OCI-LY3 (cell line): ENCODE data around the gene PFDN1.

Source experiments
- H2AFZ ChIP-seq: fragments of 200-600, 300-600 bp; shearing (Covaris generic); 2 replicates; pipeline ENCODE4 v1.6.0; 2014; ENCODE audit warnings: antibody characterized with exemption, low read depth, low read length
- H3K27ac ChIP-seq: fragments of 200-600, 300-600 bp; sonication (generic); 2 replicates; pipeline ENCODE4 v1.5.1; 2014; ENCODE audit warnings: mild to moderate bottlenecking, low read length, moderate library complexity, mixed read lengths
- H3K27me3 ChIP-seq: fragments of 200-600, 300-600 bp; sonication (generic); 2 replicates; pipeline ENCODE4 v1.6.1; 2014; ENCODE audit warnings: low read depth, low read length, mixed read lengths
- H3K36me3 ChIP-seq: fragments of 200-600, 300-600 bp; sonication (generic); replicated peaks from 2 replicates; pipeline ENCODE3; 2014; ENCODE audit warnings: low read depth, low read length, mixed read lengths
- H3K4me1 ChIP-seq: fragments of 300-600, 200-600 bp; sonication (generic); 2 replicates; pipeline ENCODE4 v1.6.1; 2014; ENCODE audit warnings: low read length, mixed read lengths
- H3K4me2 ChIP-seq: fragments of 200-600, 300-600 bp; sonication (generic); 2 replicates; pipeline ENCODE4 v1.6.1; 2014; ENCODE audit warnings: low read length, mixed read lengths
- H3K4me3 ChIP-seq: fragments of 300-600, 200-600 bp; sonication (generic); 2 replicates; pipeline ENCODE4 v1.5.1; 2014; ENCODE audit warnings: antibody characterized with exemption, mild to moderate bottlenecking, low read length, moderate library complexity
- H3K79me2 ChIP-seq: fragments of 300-600, 200-600 bp; shearing (Covaris generic); 2 replicates; pipeline ENCODE4 v1.6.1; 2014; ENCODE audit warnings: mild to moderate bottlenecking, low read length, mixed read lengths
- H3K9ac ChIP-seq: fragments of 300-600, 200-600 bp; shearing (Covaris generic); 2 replicates; pipeline ENCODE4 v1.6.0; 2014; ENCODE audit warnings: mild to moderate bottlenecking, low read length, moderate library complexity
- H3K9me3 ChIP-seq: fragments of 200-600, 300-600 bp; shearing (Covaris generic); 2 replicates; pipeline ENCODE4 v1.6.1; 2014; ENCODE audit warnings: low read length, mixed read lengths; ENCODE audit not compliant: insufficient read depth
- H4K20me1 ChIP-seq: fragments of 200-600, 300-600 bp; sonication (generic); 2 replicates; pipeline ENCODE4 v1.6.1; 2016; ENCODE audit warnings: low read length, mixed read lengths; ENCODE audit not compliant: insufficient read depth
- CTCF ChIP-seq: fragments of 200-600, 300-600 bp; sonication (generic); IDR thresholded peaks from 2 replicates; pipeline ENCODE4 v1.5.1; 2014; ENCODE audit warnings: antibody characterized with exemption, low read length, low read depth
- EZH2phosphoT487 ChIP-seq: fragments of 200-600 bp; shearing (Covaris generic); IDR thresholded peaks from 2 replicates; pipeline ENCODE4 v1.6.1; 2018; ENCODE audit warnings: antibody characterized with exemption, mixed run types, low read depth

The PFDN1 gene

GRCh38 chr5:140213370-140213983 lies 89.4 kb downstream of the PFDN1 start:
- H3K4me1 ChIP-seq: no peaks in the 10 kb centered on the region
- H3K9ac ChIP-seq: no peak overlapping the region
- no peak overlapping the region for H2AFZ ChIP-seq
- H3K27ac ChIP-seq: no peak overlapping the region
- no peaks in the 10 kb centered on the region for H3K79me2 ChIP-seq
- no peaks in the 10 kb centered on the region for H3K27me3 ChIP-seq
- no peak for TF ChIP-seq CTCF
- TF ChIP-seq EZH2phosphoT487: no peak
- H3K36me3 ChIP-seq: no peaks in the 10 kb centered on the region
- no peaks in the 10 kb centered on the region for H3K9me3 ChIP-seq
- no peaks in the 10 kb centered on the region for H4K20me1 ChIP-seq
- no peak overlapping the region for H3K4me3 ChIP-seq
- H3K4me2 ChIP-seq: no peak overlapping the region

GRCh38 chr5:140208065-140208464 lies 94.8 kb downstream of the PFDN1 start:
- no peaks in the 10 kb centered on the region for H4K20me1 ChIP-seq
- H3K79me2 ChIP-seq: no peaks in the 10 kb centered on the region
- no peaks in the 10 kb centered on the region for H3K4me1 ChIP-seq
- TF ChIP-seq CTCF: no peak
- TF ChIP-seq EZH2phosphoT487: no peak
- no peak overlapping the region for H3K4me3 ChIP-seq
- no peak overlapping the region for H2AFZ ChIP-seq
- no peak overlapping the region for H3K4me2 ChIP-seq
- H3K9me3 ChIP-seq: no peaks in the 10 kb centered on the region
- peaks cover 3% of the 10 kb centered on the region for H3K36me3 ChIP-seq
- no peak overlapping the region for H3K9ac ChIP-seq
- H3K27ac ChIP-seq: no peak overlapping the region
- no peaks in the 10 kb centered on the region for H3K27me3 ChIP-seq

GRCh38 chr5:140207250-140207964 lies 95.5 kb downstream of the PFDN1 start:
- TF ChIP-seq CTCF: no peak
- no peak for TF ChIP-seq EZH2phosphoT487
- Histone ChIP-seq H3K27me3 (no peaks in the 10 kb centered on the region), H3K4me3 (no peak overlapping the region), H3K36me3 (peaks cover 3% of the 10 kb centered on the region), H3K4me2 (no peak overlapping the region), H3K79me2 (no peaks in the 10 kb centered on the region), H3K27ac (no peak overlapping the region), H3K4me1 (no peaks in the 10 kb centered on the region), H2AFZ (no peak overlapping the region), H3K9me3 (no peaks in the 10 kb centered on the region), H4K20me1 (no peaks in the 10 kb centered on the region), H3K9ac (no peak overlapping the region)

- H3K27ac ChIP-seq: no peak overlapping the region
- no peaks in the 10 kb centered on the region for H4K20me1 ChIP-seq
- no peak overlapping the region for H3K4me3 ChIP-seq
- H3K79me2 ChIP-seq: no peaks in the 10 kb centered on the region
- peaks cover 3% of the 10 kb centered on the region for H3K36me3 ChIP-seq
- H3K4me2 ChIP-seq: no peak overlapping the region
- no peaks in the 10 kb centered on the region for H3K27me3 ChIP-seq
- no peak for TF ChIP-seq EZH2phosphoT487
- TF ChIP-seq CTCF: no peak; the same call in 1 of the 2 replicates
- H3K9ac ChIP-seq: no peak overlapping the region
- no peaks in the 10 kb centered on the region for H3K9me3 ChIP-seq
- no peak overlapping the region for H2AFZ ChIP-seq
- no peaks in the 10 kb centered on the region for H3K4me1 ChIP-seq
Measured at GRCh38 chr5:140205952-140206351, 96.9 kb downstream of the PFDN1 start.
